Stimulated activated CD8-positive, alpha-beta memory T cell treated with anti-CD3 and anti-CD28 coated beads, Interleukin-12 subunit alpha, Interleukin-12 subunit beta, amount 100 ng/mL, for 24 hours (primary cell): Measurements from ENCODE around the gene SLC22A4.

Experiments used
- DNase-seq: peaks from one replicate; pipeline ENCODE4 v3.0.0-alpha.2; 2020; ENCODE audit errors: extremely low read depth

Gene SLC22A4

DNA sequence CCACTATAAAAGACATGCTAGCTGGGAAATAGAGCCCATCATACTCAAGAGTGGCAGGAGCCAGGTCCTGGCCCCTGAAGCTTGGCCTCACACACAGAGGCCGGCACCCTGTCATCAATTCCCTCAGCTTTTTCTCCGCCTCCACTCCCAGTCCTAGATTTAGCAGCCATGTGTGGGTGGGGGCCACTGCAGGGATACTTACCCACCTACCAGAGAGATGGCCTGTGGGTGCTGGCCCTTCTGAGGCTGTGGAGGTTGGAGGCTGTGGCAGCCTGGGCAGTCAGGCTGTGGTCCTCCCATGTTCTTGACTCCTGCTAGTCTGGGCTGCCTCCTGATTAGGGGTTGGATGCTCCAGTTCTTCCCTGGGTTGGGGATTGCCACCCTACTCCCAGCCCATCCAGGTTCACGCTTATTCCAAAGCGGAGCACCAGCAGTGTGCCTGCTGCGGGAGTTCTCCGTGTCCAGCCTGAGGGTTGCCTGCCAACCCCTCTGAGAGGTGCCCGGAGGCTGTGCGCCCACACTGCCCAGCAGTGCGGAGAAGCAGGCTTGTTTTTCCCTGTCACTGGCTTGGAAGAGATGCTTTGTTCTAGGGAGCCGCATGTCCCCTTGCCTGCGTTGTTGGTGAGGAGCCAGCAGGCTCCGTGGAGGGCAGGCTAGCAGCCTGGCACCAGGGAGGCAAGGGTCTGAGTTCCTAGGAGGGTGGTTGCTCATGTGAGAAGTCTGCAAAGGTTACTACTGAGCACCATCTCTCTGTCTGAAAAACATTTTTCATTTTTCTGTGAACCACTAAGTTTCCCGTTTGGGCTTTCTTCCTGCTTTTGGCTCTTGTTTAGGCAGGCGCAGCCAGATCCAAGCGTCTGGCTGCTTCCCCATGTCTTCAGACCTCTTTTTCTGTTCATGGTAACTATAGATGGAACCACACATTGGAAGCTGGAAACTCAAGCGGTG is 82.8 kb downstream of the SLC22A4 start:
- DNase-seq = no peak

DNA sequence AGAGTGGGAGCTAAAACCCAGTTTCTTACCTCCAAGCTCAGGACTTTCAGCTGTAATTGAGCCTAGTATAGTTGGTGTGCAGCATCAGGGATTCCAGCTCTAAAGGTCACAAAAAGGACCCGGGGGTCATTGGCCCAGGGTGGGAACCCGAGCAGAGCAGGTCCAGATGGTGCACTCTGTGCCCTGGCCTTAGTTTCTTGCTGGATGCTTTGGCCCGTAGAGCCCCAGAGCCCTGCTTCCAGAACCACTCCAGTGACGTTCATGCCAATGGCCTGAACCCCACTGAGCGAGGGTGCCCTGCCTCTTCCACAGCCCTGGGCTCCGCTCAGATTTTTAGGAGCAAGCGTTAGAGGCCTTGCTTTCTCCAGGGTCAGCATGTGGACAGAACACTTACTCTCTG is 83.5 kb downstream of the SLC22A4 start:
- DNase-seq = no peak

DNA sequence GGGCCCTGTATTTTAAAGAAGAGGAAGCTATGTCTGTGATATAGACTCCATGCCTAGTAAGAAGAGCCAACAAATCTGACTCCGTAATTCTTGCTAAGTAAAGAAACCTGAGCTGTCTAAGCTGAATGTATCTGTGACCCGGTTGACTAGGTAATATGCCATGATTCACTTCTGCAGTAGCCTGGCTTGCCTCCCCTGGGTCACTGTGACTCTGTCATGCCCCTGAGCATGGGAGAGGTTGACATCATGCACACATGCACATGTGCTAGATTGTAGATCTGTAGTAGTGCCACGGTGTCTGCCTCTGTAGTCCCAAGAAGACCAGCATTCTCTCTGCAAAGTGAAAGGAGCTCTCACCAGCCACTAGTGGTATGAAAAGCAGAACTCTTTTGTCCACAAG is 84.4 kb downstream of the SLC22A4 start:
- no peak for DNase-seq

DNA sequence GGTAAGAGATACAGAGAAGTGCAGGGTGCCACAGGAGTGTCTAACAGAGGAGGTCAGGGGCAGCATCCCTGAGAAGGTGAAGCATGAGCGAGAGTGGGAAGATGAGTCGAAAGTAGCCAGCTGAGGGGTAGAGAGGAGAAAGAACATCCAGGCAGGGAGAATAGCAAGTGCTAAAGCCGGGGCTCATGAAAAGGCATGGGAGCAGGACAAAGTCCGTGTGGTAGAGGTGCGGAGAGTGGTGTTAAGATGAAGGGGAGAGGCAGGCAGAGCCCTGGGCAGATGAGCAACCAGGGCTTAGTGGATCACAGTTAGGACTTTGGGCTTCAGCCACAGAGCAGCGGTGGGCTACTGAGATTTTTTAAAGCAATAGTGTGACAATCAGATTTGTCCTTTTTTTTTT is 85.9 kb downstream of the SLC22A4 start:
- DNase-seq = no peak

DNA sequence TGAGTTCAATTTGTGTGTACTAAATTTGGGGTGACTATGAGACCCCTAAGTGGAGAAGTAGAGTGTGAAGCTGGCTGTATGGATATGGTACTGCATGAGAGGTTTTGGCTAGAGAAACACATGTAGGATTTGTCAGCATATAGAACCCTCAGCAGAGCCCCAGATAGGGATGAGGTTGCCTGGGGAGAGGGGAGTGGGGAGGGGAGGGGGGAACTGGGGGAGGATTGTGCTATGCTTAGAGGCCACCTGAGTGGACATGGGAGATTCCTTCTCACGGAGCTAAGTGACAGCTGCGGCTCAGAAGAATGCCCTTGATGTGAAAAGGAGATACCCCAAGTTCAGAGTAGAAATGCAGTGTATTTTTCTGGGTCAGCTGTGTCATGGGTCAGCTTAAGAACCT is 86.5 kb downstream of the SLC22A4 start:
- no peak for DNase-seq

DNA sequence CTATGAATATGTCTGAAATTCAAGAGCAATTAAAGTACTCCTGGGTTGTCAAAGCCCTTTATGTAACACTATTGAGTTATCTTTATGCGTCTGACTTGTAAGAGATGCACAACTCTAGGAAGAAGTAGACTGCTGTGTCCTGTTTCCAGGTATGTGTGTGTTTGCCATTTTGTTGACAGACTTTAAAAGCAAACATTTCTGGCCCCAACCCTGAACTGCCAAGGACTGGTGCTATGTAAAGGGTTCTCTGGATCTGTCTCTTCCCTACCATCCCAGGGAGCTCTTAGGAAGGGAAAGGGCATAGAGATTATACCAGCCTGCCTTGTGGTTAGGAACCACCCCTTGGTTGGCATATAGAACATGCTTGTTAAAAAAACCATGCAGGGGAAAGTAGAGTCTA is 87.4 kb downstream of the SLC22A4 start:
- DNase-seq = no peak

DNA sequence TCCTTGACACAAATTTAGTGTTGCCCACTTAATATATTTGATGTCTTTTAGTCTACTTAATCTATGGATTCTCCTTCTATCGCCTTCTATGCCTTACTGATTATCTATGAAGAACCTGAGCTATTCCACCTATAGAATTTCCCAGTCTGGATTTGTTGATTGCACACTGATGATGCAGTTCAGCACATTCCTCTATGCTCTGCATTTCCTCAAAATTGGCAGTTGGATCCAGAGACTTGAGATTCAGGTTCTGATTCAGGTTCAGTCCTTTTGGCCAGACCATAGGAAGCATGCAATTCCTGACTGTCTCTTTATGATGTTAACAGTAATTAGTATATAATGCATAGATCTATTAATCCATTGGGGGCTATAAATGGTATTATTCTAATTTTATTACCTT is 89.1 kb downstream of the SLC22A4 start:
- no peak for DNase-seq

DNA sequence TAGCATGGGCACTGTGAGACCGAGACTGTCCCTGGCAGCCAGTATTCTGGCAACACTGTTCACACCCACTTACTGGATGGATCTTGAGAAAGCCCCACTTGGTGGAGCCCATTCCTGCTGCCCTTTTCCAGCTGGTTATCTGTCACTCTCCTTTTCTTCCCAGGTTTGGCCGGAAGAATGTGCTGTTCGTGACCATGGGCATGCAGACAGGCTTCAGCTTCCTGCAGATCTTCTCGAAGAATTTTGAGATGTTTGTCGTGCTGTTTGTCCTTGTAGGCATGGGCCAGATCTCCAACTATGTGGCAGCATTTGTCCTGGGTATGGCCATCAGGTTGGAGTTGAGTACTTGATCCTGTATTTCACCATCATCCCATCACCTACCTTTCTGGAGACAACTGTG is 89.8 kb downstream of the SLC22A4 start:
- no peak for DNase-seq

DNA sequence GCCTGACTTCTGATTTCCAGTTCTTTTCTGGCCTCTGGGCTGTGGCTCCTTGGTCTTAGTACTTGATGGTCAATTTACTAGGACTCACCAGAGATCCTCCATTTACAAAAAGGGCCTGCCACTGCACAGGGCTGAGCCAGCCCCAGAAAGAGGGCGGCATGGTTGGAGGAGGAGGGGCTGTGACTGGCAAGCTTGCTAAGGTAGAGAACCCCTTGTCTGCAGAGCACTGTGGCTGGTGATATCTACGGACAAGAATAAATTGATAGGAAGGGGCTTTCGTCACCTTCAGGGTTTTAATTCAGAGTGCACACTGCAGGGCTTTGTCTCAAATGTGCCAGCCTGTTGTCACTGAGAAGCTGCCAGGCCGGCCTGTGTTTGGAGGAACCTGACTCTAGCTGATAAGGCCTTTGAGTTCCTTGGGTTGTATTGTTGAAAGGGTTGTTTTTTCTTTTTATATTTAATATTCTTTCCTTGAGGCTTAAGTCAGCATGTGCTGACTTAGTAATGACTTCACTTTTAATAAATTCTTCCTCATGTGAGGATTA is 90.4 kb downstream of the SLC22A4 start:
- DNase-seq = no peak

DNA sequence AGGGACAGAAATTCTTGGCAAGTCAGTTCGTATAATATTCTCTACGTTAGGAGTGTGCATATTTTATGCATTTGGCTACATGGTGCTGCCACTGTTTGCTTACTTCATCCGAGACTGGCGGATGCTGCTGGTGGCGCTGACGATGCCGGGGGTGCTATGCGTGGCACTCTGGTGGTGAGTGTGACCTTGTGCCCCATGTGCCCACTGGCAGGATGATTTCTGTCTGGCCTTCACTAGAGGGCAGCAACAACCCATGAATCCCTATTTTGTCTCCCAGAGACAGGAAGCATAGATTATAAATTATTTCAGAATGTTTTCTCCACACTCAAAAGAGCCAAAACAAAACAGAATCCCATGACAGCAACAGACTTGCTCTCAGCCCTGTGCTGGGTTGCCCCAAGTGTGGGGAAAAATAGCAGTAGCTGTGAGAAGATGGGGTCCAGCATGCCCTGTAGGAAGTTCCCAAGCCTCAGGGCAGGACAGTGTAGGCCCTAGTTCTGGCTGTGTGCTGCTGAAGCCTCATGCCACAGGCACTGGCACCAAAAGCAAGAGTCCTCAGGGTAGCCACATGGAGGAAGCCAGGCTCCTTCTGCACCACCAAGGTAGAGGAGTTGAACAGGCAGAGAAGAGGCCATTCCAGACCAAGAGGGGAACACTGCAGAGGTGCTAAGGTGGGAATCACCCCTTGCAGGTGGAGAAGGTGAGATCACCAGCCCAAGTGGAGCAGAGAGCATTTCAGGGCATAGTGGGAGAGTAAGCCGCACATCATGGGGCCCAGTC is 91.3 kb downstream of the SLC22A4 start:
- DNase-seq = peak; percentile 7

DNA sequence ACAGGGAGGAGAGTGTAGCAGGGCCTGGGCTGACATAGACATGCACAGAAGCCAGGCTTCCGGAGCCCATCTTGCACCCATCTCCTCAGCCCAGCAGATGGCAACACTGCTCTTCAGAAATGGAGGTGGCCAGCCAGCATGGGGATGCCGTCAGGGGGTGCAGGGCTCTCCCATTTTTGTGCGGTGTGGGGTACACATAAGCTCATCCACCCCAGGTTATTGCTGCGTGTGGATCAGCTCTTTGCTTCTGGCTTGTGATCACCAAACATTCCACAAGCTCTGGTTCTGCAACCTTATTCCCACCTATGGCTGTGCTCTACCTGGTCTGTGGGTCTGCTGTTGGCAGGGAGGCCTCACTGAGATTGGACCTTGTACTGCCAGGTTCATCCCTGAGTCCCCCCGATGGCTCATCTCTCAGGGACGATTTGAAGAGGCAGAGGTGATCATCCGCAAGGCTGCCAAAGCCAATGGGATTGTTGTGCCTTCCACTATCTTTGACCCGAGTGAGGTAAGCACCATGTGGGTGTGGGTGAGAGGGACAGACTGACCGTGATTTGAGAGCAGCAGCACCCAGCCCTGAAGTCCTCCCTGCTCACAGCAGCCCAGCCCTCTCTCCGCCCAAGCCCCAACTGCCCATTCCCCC is 92.6 kb downstream of the SLC22A4 start:
- DNase-seq = peak; percentile 20

DNA sequence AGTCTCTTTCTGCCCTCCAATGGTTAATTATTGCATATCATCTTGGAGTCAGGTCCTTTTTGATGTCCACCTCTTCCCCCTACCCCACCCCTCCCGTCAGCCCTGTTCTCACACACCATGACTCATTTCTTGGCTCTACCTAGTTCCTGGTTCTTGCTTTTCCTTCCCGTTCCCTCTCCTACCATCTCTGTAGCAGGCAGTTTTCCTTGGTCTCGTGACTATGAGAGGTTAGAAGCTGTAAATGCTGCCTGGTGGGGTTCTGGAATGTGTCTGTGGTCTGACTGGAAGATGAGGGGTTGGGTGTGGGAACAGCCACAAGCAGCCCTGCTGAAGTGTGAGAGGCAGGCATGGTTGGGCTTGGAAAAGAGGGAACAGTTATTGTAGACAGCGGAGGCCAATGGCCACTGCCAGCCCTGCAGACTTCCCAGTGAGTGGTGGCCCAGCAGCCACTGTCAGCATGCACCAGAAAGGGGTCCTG is 93.5 kb downstream of the SLC22A4 start:
- no peak for DNase-seq

DNA sequence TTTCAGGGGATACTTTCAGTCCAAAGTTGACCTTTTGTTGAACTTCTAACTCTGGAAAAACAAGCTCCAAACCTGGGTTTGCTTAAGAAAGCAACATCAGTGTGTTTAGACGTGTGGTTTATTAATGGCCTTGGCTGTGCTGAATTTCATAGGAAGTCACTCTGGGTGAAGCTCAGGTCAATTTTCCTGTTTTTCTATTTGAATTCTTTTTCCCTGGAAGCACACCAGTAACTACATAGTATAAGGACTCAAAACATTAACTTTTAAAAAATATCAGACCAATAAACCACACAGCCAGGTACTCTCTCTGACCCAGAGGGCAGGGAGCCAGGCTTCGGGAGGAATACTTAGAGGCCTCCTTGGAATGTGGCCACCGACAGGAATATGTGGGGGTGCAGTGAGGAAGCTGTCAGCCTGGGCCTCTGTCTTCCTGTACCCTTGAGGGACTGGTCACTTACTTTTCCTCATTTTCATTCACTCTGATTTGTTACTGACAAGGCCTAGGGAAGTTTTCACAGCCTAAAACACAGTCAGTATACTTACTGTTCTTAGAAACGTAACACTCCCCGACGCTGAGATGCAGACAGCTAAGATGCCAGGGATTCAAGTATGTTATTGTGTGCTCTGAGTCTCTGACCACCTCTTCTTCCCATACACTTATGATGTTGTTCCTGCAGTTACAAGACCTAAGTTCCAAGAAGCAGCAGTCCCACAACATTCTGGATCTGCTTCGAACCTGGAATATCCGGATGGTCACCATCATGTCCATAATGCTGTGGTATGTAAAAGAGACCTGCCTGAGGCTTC is 94.3 kb downstream of the SLC22A4 start:
- DNase-seq = no peak

DNA sequence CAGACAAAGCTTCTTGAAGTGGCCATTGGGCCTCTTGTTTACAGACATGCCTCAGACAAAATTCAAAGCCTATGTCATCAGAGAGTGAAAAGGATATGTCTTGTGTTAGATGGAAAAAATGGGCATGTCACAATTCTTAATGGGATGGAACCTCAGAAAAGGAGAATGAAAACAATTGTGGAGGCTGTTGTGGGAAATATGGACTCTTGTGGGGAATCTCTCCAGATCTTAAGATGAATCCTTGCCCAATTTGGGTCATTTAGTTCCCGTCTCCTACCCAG is 94.8 kb downstream of the SLC22A4 start:
- no peak for DNase-seq

DNA sequence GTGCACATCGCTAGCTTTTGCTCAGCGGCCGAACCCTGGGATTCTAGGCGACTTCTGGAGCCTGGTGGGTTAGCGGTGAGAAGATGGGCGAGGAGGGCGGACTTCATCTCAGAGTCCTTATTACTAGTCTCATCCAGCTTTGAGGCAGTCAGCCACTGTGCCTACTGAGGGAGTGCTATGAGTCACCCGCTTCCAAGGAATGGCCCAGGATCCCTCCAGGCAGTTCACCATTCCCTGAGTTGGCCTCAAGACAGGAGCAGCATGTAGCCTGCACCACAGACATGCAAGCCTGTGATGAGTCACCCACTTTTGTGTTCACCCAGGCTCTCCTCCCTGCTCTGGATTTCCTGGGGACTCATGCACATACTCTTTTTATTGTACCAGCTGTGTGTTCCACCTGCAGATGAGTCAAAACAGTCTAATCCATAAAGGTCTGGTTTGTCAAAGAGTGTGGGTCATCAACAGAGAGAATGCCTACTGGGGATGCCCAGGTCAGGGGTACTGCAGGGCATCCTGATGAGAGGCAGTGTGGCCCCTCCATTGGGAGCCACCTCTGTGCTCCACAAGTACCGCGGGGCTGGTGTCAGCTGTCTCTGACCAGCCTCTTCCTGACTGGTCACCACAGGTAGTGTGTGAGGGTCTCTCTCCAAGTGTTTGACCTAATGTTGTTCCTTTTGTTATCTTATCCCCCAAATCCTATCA is 95.5 kb downstream of the SLC22A4 start:
- no peak for DNase-seq

DNA sequence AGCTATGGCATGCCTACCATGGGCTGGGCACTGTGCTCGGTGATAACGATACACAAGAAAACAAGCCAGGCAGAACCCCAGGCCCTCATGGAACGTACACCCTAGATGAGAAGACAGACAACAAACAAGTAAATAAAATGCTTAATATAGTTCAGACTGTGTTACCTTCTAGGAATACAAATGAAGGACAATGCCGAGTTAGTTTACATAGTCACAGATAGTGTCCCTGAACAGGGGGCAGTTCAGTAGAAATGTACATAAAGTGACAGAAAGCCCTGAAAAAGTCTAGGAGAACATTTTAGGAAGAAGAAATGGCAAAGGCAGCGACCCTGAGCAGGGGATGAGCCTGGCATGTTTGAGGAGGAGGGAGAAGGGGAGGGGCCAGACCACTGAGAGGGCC is 97.1 kb downstream of the SLC22A4 start:
- DNase-seq = no peak

DNA sequence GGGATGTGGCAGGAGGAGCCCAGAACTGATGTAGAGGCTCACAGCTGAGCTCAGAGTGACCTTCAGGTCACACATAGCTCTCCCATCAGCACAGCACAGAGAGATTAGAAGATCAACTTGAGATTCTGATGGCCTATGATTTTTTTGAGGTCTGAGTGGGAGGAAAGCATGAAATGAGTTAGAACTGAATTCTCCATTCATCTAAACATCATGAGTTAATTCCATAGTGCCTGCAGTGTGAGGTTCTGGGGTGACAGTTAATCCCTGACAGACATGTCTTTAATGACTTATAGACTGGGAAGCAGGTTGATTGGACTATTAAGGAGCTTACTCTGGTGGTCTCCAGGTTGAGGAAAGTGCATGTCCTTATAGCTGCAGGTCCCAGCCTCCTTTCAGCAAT is 97.7 kb downstream of the SLC22A4 start:
- no peak for DNase-seq

DNA sequence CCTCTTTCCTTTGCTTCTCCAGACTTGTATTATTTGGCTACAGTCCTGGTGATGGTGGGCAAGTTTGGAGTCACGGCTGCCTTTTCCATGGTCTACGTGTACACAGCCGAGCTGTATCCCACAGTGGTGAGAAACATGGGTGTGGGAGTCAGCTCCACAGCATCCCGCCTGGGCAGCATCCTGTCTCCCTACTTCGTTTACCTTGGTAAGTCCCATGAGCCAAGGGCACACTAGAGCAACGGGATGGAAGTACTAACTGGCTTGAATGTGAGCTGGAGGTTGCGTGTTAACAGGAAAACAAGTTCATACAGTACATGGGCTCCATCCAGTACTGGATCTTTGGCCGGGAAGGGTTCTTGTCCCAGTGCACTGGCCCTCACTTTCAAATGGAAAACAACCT is 98.2 kb downstream of the SLC22A4 start:
- no peak for DNase-seq

DNA sequence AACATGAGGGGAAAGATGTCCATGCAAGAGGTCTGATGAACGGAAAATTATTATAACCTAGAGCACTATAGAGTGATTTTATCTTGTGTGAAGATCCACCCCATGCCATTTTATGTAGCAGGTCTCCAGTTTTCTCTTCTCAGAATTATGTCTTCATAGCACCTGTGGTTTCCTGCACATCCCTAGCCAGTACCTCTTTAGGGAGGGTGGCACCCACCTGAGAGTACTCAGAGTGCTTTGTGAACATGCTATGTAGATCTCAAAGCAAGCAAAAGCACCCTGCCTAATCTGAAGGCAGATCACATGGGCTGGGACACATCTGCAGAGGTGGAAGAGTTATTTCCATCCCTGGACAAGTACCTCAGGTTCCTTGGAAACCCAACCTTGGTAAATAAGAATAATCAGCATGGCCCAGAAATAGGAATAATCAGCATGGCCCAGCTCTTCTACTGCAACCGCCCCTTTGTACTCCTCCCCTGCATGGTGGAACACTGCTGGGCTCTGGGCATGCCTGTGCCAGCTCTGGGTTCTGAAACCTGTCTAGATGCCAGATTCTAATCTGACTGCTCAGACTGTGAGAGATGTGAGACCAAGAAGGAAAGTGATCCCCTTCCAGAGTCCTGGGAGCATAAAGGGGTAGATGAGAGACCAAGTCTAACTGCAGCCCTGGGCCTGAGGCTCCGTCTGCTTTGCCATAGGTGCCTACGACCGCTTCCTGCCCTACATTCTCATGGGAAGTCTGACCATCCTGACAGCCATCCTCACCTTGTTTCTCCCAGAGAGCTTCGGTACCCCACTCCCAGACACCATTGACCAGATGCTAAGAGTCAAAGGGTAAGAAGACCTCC is 99.0 kb downstream of the SLC22A4 start:
- no peak for DNase-seq
